ENCODE measurements around the gene DIRAS1.
"Not testable (repeated sequence)": the region's sequence is repeated elsewhere in the genome, so short reads cannot be mapped to it uniquely, and the experiment has no call there.

DNA sequence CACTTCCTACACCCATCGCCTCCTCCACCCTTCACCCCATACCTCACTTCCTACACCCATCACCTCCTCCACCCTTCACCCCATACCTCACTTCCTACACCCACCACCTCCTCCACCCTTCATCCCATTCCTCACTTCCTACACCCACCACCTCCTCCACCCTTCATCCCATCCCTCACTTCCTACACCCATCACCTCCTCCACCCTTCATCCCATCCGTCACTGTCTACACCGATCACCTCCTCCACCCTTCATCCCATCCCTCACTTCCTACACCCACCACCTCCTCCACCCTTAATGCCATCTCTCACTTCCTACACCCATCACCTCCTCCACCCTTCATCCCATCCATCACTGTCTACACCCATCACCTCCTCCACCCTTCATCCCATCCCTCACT, 8.0 kb downstream of the DIRAS1 start:
- TF ChIP-seq, protein P1, sequence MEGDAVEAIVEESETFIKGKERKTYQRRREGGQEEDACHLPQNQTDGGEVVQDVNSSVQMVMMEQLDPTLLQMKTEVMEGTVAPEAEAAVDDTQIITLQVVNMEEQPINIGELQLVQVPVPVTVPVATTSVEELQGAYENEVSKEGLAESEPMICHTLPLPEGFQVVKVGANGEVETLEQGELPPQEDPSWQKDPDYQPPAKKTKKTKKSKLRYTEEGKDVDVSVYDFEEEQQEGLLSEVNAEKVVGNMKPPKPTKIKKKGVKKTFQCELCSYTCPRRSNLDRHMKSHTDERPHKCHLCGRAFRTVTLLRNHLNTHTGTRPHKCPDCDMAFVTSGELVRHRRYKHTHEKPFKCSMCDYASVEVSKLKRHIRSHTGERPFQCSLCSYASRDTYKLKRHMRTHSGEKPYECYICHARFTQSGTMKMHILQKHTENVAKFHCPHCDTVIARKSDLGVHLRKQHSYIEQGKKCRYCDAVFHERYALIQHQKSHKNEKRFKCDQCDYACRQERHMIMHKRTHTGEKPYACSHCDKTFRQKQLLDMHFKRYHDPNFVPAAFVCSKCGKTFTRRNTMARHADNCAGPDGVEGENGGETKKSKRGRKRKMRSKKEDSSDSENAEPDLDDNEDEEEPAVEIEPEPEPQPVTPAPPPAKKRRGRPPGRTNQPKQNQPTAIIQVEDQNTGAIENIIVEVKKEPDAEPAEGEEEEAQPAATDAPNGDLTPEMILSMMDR (IDR thresholded peaks at IDR 0.05): not testable (repeated sequence)
- TF ChIP-seq, protein P2, sequence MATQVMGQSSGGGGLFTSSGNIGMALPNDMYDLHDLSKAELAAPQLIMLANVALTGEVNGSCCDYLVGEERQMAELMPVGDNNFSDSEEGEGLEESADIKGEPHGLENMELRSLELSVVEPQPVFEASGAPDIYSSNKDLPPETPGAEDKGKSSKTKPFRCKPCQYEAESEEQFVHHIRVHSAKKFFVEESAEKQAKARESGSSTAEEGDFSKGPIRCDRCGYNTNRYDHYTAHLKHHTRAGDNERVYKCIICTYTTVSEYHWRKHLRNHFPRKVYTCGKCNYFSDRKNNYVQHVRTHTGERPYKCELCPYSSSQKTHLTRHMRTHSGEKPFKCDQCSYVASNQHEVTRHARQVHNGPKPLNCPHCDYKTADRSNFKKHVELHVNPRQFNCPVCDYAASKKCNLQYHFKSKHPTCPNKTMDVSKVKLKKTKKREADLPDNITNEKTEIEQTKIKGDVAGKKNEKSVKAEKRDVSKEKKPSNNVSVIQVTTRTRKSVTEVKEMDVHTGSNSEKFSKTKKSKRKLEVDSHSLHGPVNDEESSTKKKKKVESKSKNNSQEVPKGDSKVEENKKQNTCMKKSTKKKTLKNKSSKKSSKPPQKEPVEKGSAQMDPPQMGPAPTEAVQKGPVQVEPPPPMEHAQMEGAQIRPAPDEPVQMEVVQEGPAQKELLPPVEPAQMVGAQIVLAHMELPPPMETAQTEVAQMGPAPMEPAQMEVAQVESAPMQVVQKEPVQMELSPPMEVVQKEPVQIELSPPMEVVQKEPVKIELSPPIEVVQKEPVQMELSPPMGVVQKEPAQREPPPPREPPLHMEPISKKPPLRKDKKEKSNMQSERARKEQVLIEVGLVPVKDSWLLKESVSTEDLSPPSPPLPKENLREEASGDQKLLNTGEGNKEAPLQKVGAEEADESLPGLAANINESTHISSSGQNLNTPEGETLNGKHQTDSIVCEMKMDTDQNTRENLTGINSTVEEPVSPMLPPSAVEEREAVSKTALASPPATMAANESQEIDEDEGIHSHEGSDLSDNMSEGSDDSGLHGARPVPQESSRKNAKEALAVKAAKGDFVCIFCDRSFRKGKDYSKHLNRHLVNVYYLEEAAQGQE (IDR thresholded peaks at IDR 0.05): not testable (repeated sequence)
- TF ChIP-seq RAD21 (conservative IDR thresholded peaks at IDR 0.05 in 1 of 2, IDR thresholded peaks at IDR 0.05 in 1 of 2); CHD2 (IDR thresholded peaks at IDR 0.05; ENCODE audit: low read length, partially characterized antibody); MAFK (IDR thresholded peaks at IDR 0.05; ENCODE audit: partially characterized antibody): not testable (repeated sequence)
- TF ChIP-seq, protein P3, sequence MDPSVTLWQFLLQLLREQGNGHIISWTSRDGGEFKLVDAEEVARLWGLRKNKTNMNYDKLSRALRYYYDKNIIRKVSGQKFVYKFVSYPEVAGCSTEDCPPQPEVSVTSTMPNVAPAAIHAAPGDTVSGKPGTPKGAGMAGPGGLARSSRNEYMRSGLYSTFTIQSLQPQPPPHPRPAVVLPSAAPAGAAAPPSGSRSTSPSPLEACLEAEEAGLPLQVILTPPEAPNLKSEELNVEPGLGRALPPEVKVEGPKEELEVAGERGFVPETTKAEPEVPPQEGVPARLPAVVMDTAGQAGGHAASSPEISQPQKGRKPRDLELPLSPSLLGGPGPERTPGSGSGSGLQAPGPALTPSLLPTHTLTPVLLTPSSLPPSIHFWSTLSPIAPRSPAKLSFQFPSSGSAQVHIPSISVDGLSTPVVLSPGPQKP (IDR thresholded peaks at IDR 0.05; ENCODE audit: low read depth, low read length): not testable (repeated sequence)

Measured in A549 (cell line).